Uterus (tissue), 4 donors: ENCODE data around the gene N4BP2. TPM values are rescaled to one million over a fixed set of nuclear protein-coding genes. Genes with fewer than 3 reads are reported as not detected.

Source experiments
- DNase-seq, 2 donors: peaks; one replicate each; pipeline ENCODE4 v3.0.0-alpha.2; 2019 to 2020
- H3K27ac ChIP-seq, 2 donors: fragments of 200-600 bp; sonication (generic); 1 replicate in 1 of 2; 2 replicates in 1 of 2; pipeline ENCODE4 v1.5.1; 2016 to 2018
- H3K27me3 ChIP-seq, 2 donors: fragments of 200-600 bp; sonication (generic); one replicate each; pipeline ENCODE4 v1.5.1; 2018 to 2019; ENCODE audit warnings: control low read depth in 1 of 2
- H3K36me3 ChIP-seq, 2 donors: fragments of 200-600 bp; sonication (generic); one replicate each; pipeline ENCODE4 v1.5.1; 2019; ENCODE audit warnings: control low read depth in 1 of 2
- H3K4me1 ChIP-seq, 2 donors: fragments of 200-600 bp; sonication (generic); one replicate each; pipeline ENCODE4 v1.5.1; 2018 to 2019; ENCODE audit warnings: control low read depth in 1 of 2
- H3K4me3 ChIP-seq, 2 donors: fragments of 200-600 bp; sonication (generic); 1 replicate in 1 of 2; 2 replicates in 1 of 2; pipeline ENCODE4 v1.5.1; 2018 to 2019; ENCODE audit warnings: mild to moderate bottlenecking in 1 of 2
- H3K9me3 ChIP-seq, 2 donors: fragments of 200-600 bp; sonication (generic); one replicate each; pipeline ENCODE4 v1.5.1; 2019; ENCODE audit warnings: control low read depth in 1 of 2
- POLR2A ChIP-seq, 2 donors: fragments of 450-650 bp; IDR thresholded peaks; one replicate each; pipeline ENCODE4 v1.6.1; 2016; ENCODE audit warnings: antibody characterized with exemption in 2 of 2, mild to moderate bottlenecking in 1 of 2, moderate library complexity in 1 of 2
- intact Hi-C: fragments of 100-400 bp; cut with DNase I; formaldehyde crosslinking; loops from one replicate; pipeline ENCODE4 v1.15.1; 2023; ENCODE audit warnings: low total_unique reads
- total RNA-seq, 4 donors: library from RNA; depleted of rRNA in 3 of 4; stranded (reverse); fragments of >200 nt in 3 of 4; gene quantifications; one replicate each; pipeline versions ENCODE4 v1.1.0 to v1.2.4, GENCODE V29; 2014 to 2023
- TF ChIP-seq, protein P1 (sequence below), 4 experiments: fragments of 200-600 bp in 2 of 4; fragments of 450-650 bp in 2 of 4; sonication (generic) in 2 of 4; IDR thresholded peaks; one replicate each; pipeline ENCODE4 v1.5.1; 2016 to 2019; ENCODE audit warnings: antibody characterized with exemption in 4 of 4, mild to moderate bottlenecking in 2 of 4, moderate library complexity in 1 of 4
- donor health status: DM: yes; HTN: yes; CAD: no.

The N4BP2 gene
- total RNA-seq, 4 donors from 2014 or later, result 7.4 to 67.4 (median 13.8) TPM

DNA sequence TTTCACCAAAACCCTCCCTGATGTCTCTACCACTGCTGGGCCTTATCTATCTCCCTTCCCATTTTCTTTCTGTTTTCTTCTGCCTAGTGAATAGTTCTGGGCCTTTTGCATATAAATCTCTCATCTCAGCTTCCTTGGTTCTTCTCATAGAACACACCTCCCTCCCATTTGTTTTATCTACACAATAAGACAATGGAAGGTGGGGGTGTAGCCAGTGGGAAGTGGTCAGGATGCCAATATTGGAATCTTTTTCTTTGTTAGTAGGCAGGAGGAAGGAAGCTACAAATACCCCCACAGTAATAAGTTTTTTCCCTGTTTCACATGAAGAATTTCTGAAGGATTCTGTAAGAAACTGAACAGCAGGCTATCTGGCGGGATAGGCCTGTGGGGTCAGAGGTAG is 109.3 kb downstream of the N4BP2 start:
- Histone ChIP-seq H3K4me1 (no peaks in the 10 kb centered on the region), H3K9me3 (no peaks in the 10 kb centered on the region), H3K36me3 (no peaks in the 10 kb centered on the region), H3K27me3 (no peaks in the 10 kb centered on the region), H3K27ac (no peak overlapping the region), H3K4me3 (no peak overlapping the region)
- no peak for DNase-seq
- no peak for TF ChIP-seq POLR2A (IDR thresholded peaks at IDR 0.05)
- TF ChIP-seq, protein P1, sequence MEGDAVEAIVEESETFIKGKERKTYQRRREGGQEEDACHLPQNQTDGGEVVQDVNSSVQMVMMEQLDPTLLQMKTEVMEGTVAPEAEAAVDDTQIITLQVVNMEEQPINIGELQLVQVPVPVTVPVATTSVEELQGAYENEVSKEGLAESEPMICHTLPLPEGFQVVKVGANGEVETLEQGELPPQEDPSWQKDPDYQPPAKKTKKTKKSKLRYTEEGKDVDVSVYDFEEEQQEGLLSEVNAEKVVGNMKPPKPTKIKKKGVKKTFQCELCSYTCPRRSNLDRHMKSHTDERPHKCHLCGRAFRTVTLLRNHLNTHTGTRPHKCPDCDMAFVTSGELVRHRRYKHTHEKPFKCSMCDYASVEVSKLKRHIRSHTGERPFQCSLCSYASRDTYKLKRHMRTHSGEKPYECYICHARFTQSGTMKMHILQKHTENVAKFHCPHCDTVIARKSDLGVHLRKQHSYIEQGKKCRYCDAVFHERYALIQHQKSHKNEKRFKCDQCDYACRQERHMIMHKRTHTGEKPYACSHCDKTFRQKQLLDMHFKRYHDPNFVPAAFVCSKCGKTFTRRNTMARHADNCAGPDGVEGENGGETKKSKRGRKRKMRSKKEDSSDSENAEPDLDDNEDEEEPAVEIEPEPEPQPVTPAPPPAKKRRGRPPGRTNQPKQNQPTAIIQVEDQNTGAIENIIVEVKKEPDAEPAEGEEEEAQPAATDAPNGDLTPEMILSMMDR (IDR thresholded peaks at IDR 0.05), result no peak
- intact Hi-C loops, result no loop called here

DNA sequence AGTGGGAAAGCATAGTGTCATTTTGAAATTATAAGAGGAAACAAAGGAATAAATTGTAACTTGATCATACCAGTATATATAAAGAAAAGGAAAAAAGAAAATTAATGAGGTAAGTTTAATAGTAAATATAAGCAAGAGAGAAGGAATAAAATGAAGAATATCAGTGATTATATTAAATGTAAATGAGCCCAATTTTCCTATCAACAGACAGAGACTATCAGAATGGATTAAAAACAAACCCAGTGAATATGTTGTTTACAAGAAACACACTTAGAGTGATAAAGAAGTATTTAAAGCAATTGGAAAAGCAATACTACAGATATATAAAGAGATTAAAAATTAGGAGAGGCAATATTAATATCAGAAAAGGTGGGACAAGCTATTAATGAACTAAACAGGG is 111.4 kb downstream of the N4BP2 start:
- Histone ChIP-seq H3K9me3 (no peaks in the 10 kb centered on the region), H3K4me3 (no peak overlapping the region), H3K27ac (no peak overlapping the region), H3K4me1 (no peaks in the 10 kb centered on the region), H3K36me3 (no peaks in the 10 kb centered on the region), H3K27me3 (no peaks in the 10 kb centered on the region)
- no peak for DNase-seq
- no peak for TF ChIP-seq POLR2A (IDR thresholded peaks at IDR 0.05)
- TF ChIP-seq, protein P1 (IDR thresholded peaks at IDR 0.05), result no peak
- intact Hi-C loops, result no loop called here

DNA sequence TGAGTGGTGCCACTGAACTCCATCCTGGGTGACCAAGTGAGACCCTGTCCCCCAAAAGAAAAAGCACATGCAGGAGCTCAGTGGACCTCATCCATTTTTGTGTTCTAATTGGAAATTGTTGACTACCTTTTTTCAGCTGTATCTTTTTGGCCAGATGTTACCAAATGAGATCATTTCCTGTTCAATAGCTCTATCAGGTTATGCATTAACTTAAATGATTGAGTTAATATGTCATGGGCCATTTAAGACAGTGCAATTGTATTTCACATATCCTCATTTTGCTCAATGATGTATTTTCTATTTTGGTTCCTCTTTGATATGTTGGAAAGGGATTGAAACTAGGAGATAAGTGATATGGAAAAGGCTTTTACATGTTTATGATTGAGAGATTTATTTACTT is 113.9 kb downstream of the N4BP2 start:
- Histone ChIP-seq H3K27me3 (no peaks in the 10 kb centered on the region), H3K27ac (no peak overlapping the region), H3K9me3 (no peaks in the 10 kb centered on the region), H3K36me3 (no peaks in the 10 kb centered on the region), H3K4me3 (no peak overlapping the region), H3K4me1 (no peaks in the 10 kb centered on the region)
- DNase-seq, result no peak
- intact Hi-C loops, result no loop called here
- no peak for TF ChIP-seq POLR2A (IDR thresholded peaks at IDR 0.05)
- TF ChIP-seq, protein P1 (IDR thresholded peaks at IDR 0.05), result no peak

DNA sequence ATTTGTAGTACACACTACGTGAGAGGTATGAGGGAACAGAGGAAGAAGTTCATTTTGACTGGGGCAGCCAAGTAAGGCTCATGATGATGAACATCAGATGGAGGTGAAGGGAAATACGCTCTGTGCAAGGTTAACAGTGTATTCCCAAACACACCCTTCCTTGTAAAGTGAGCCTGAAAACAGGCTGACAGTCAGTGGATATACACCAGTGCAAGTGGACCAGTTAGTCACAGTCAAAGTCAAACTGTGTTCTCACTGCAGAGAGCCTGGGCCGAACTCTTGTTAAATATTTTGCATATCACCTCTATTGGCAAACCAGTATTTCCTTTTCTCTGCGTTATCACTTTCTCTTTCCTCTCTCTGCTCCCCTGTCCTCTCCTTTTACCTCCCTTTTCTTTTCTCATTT is 116.8 kb downstream of the N4BP2 start:
- TF ChIP-seq, protein P1 (IDR thresholded peaks at IDR 0.05), result no peak
- no peak for TF ChIP-seq POLR2A (IDR thresholded peaks at IDR 0.05)
- no peaks in the 10 kb centered on the region for H3K27me3 ChIP-seq
- no peak for DNase-seq
- no peak overlapping the region for H3K4me3 ChIP-seq
- H3K9me3 ChIP-seq, result no peaks in the 10 kb centered on the region
- intact Hi-C loops, result no loop called here
- H3K36me3 ChIP-seq, result no peaks in the 10 kb centered on the region
- H3K4me1 ChIP-seq, result no peaks in the 10 kb centered on the region
- H3K27ac ChIP-seq, result no peak overlapping the region

DNA sequence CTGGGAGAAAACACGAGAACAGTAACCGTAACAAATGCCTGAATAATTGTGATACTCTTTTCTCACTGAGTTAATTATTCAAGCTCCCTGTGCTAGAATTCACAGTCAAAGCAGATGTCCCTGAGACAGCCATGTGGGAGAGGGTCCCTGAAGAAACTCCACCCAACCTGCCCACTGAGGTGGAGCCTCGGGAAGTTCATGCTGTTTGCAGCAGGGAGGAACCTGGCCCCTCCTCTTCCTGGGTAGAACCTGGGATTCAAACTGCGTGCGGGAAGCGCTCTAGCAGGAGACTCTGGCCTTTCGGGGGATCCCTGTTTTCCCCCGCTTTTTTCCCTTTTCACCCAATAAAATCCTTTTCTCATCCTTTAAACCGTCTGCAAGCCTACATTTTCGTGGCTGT is 120.0 kb downstream of the N4BP2 start:
- no peak overlapping the region for H3K27ac ChIP-seq
- no peaks in the 10 kb centered on the region for H3K27me3 ChIP-seq
- DNase-seq, result no peak
- H3K4me3 ChIP-seq, result no peak overlapping the region
- no peaks in the 10 kb centered on the region for H3K36me3 ChIP-seq
- intact Hi-C loops, result no loop called here
- no peaks in the 10 kb centered on the region for H3K4me1 ChIP-seq
- H3K9me3 ChIP-seq, result no peaks in the 10 kb centered on the region
- TF ChIP-seq, protein P1 (IDR thresholded peaks at IDR 0.05), result no peak
- no peak for TF ChIP-seq POLR2A (IDR thresholded peaks at IDR 0.05)
